Endothelial cell of umbilical vein (primary cell): ENCODE results near the gene PTPN14. TPM values are rescaled to one million over a fixed set of nuclear protein-coding genes. Genes with fewer than 3 reads are reported as not detected.

Experiments used
- BruUV-seq: library from RNA; stranded (reverse); fragments of 400-500 nt; replicated peaks from 2 replicates; lab custom pipeline; 2021; lab: Mats Ljungman, UMichigan
- CTCF ChIA-PET: fragments of 300-600, 350-600 bp; sonication (Branson Sonifier 250); formaldehyde crosslinking; loops from one replicate; lab custom pipeline; 2021; ENCODE audit warnings: antibody characterized with exemption, inconsistent platforms; lab: Charles Lee
- POLR2A ChIA-PET: fragments of 300-600, 350-600 bp; sonication (Branson Sonifier 250); formaldehyde crosslinking; loops from one replicate; lab custom pipeline; 2021; ENCODE audit warnings: antibody characterized with exemption, inconsistent platforms; lab: Charles Lee
- DNase-seq: peaks from one replicate; pipeline ENCODE4 v3.0.0-alpha.2; 2011; ENCODE audit warnings: low read depth, low spot score
- FAIRE-seq: peaks from 2 replicates; lab custom pipeline; 2011; peaks lifted over from hg19 to GRCh38; lab: Jason Lieb, UNC
- H2AFZ ChIP-seq: 2 replicates; pipeline ENCODE4 v1.6.0; 2012; ENCODE audit warnings: low read depth, low read length, control low read depth, inconsistent platforms
- H3K27ac ChIP-seq: 2 replicates; pipeline ENCODE4 v1.5.1; 2011; ENCODE audit warnings: low read depth, mild to moderate bottlenecking, control low read depth, low read length, moderate library complexity; ENCODE audit not compliant: insufficient read depth
- H3K27me3 ChIP-seq, 2 experiments: 2 replicates each; pipeline versions ENCODE4 v1.6.0 to v1.6.1; 2011; ENCODE audit warnings: low read length in 2 of 2, mixed read lengths in 1 of 2; ENCODE audit not compliant: control insufficient read depth in 2 of 2, insufficient read depth in 2 of 2
- H3K36me3 ChIP-seq, 2 experiments: 2 replicates in 1 of 2; 3 replicates in 1 of 2; pipeline ENCODE4 v1.5.1; 2011; ENCODE audit warnings: low read length in 2 of 2, mild to moderate bottlenecking in 1 of 2, moderate library complexity in 1 of 2; ENCODE audit not compliant: control insufficient read depth in 2 of 2, insufficient read depth in 2 of 2; ENCODE audit errors: extremely low read depth in 1 of 2
- H3K4me1 ChIP-seq: 3 replicates; pipeline ENCODE4 v1.5.1; 2011; ENCODE audit warnings: mild to moderate bottlenecking, low read length; ENCODE audit not compliant: control insufficient read depth, insufficient read depth; ENCODE audit errors: extremely low read depth
- H3K4me2 ChIP-seq: 2 replicates; pipeline ENCODE4 v1.6.1; 2011; ENCODE audit warnings: low read length, control low read depth, mixed read lengths; ENCODE audit not compliant: insufficient read depth
- H3K4me3 ChIP-seq, 3 experiments: fragments of 200-600 bp in 1 of 3; sonication (generic), shearing (Covaris generic) in 1 of 3; replicated peaks in 1 of 3; 2 replicates each; pipeline ENCODE4 v1.5.1; 2011 to 2016; ENCODE audit warnings: control low read depth in 3 of 3, low read length in 3 of 3, mild to moderate bottlenecking in 2 of 3, inconsistent platforms in 1 of 3, low read depth in 1 of 3, moderate library complexity in 1 of 3; ENCODE audit not compliant: insufficient read depth in 1 of 3
- H3K79me2 ChIP-seq: 2 replicates; pipeline ENCODE4 v1.6.0; 2012; ENCODE audit warnings: low read length, inconsistent platforms; ENCODE audit not compliant: control insufficient read depth, insufficient read depth
- H3K9ac ChIP-seq: replicated peaks from 2 replicates; pipeline ENCODE3; 2011; ENCODE audit warnings: low read length, control low read depth; ENCODE audit not compliant: insufficient read depth; ENCODE audit errors: extremely low read depth
- H3K9me1 ChIP-seq: replicated peaks from 3 replicates; pipeline ENCODE4 v1.6.0; 2011; ENCODE audit warnings: mild to moderate bottlenecking, low read length; ENCODE audit not compliant: control insufficient read depth, insufficient read depth; ENCODE audit errors: extremely low read depth
- H3K9me3 ChIP-seq: replicated peaks from 2 replicates; pipeline ENCODE4 v1.5.1; 2012; ENCODE audit warnings: low read length, inconsistent platforms; ENCODE audit not compliant: control insufficient read depth, insufficient read depth
- H4K20me1 ChIP-seq: replicated peaks from 2 replicates; pipeline ENCODE3; 2011; ENCODE audit warnings: mild to moderate bottlenecking, low read length; ENCODE audit not compliant: control insufficient read depth, insufficient read depth; ENCODE audit errors: extremely low read depth
- EZH2 ChIP-seq: IDR thresholded peaks from 2 replicates; pipeline ENCODE4 v1.6.1; 2012; ENCODE audit warnings: borderline replicate concordance, low read depth, mild to moderate bottlenecking, moderate library complexity, low read length, inconsistent platforms; ENCODE audit not compliant: severe bottlenecking
- FOS ChIP-seq: IDR thresholded peaks from 2 replicates; pipeline ENCODE4 v1.6.1; 2011; ENCODE audit warnings: mild to moderate bottlenecking, low read length, moderate library complexity, borderline replicate concordance; ENCODE audit not compliant: insufficient read depth
- GATA2 ChIP-seq: IDR thresholded peaks from 2 replicates; pipeline ENCODE4 v1.7.0; 2011; ENCODE audit warnings: low read depth, mild to moderate bottlenecking, moderate library complexity, mixed read lengths, low read length; ENCODE audit not compliant: insufficient read length, insufficient read depth
- JUN ChIP-seq: IDR thresholded peaks from 2 replicates; pipeline ENCODE4 v1.6.1; 2011; ENCODE audit warnings: borderline replicate concordance, low read depth; ENCODE audit not compliant: insufficient read length, insufficient read depth
- MAX ChIP-seq: IDR thresholded peaks from 2 replicates; pipeline ENCODE4 v1.6.1; 2011; ENCODE audit not compliant: insufficient read depth, insufficient read length
- MYC ChIP-seq: IDR thresholded peaks from one replicate; pipeline ENCODE4 v1.6.1; 2011; ENCODE audit warnings: mild to moderate bottlenecking, low read depth, low read length
- POLR2A ChIP-seq: IDR thresholded peaks from 2 replicates; pipeline ENCODE4 v1.6.1; 2012; ENCODE audit warnings: low read depth, mild to moderate bottlenecking, control low read depth, low read length
- POLR2AphosphoS5 ChIP-seq: IDR thresholded peaks from 2 replicates; pipeline ENCODE4 v1.6.1; 2012; ENCODE audit warnings: low read depth, mild to moderate bottlenecking, control low read depth, low read length, moderate library complexity; ENCODE audit not compliant: insufficient read depth
- dilution Hi-C: fragments of 300-500 bp; cut with MboI; formaldehyde crosslinking; loops from one replicate; pipeline ENCODE4 v1.15.0; 2019; ENCODE audit warnings: low sequenced_read_pairs; ENCODE audit not compliant: extremely low pct_ligation_motif_present
- intact Hi-C: fragments of 100-400 bp; cut with micrococcal nuclease; formaldehyde crosslinking; loops from one replicate; pipeline ENCODE4 v1.10.0; 2022
- polyA plus RNA-seq, 4 experiments: library from polyadenylated mRNA; depleted of rRNA in 3 of 4; stranded (reverse) in 3 of 4; unstranded in 1 of 4; fragments of >200 nt; gene quantifications; 2 replicates each; pipeline versions ENCODE4 v1.2.1 to v1.2.3, GENCODE V29; 2011 to 2012; ENCODE audit warnings: missing spikeins in 1 of 4
- total RNA-seq: library from RNA; stranded (reverse); gene quantifications from 2 replicates; pipeline ENCODE4 v1.2.3, GENCODE V29; 2021
- TF ChIP-seq, protein P1 (sequence below), 2 donors: IDR thresholded peaks; 1 replicate in 1 of 2; 2 replicates in 1 of 2; pipeline ENCODE4 v1.5.1; 2011; ENCODE audit warnings: low read length in 2 of 2, mild to moderate bottlenecking in 2 of 2, moderate library complexity in 2 of 2, control low read depth in 1 of 2, inconsistent platforms in 1 of 2, low read depth in 1 of 2; ENCODE audit not compliant: insufficient read depth in 1 of 2; ENCODE audit errors: extremely low read depth in 1 of 2

The PTPN14 gene
- total and polyA plus RNA-seq, 2 donors (not counting 3 experiments of a cell fraction or from before 2014, with no cell fraction given) = 18.5 to 93.0 TPM

DNA sequence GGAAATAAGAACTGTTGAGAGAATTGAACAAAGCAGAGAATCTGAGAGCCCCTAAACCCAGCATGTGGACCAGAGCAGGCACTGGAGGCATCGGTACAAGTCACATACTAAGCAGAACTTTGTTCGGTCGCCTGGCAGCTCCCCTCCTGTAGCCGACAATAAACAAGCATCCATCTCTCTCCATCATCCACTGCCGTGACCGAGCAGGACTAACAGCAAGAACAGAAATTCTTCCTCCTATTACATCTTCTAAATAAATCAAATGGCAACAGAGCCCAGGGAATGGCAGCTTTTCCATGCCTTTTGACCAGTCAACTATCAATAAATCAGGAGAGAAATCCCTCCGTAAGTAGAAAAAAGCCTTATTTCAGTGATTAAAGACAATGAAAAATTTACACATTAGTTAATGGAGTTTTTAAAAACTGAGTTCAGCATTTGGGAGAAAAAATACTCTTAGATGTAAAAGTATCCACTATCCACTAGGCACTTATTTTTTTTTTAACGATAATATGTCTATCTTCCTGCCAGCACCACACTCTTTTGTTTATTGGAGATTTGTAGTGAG is 36.5 kb downstream of the PTPN14 start:
- POLR2A ChIA-PET = interaction anchor here (0.7 kb wide), 1 partner anchor 28 kb away, joined by 3 read pairs; no protein-coding TSS in a partner anchor
- Histone ChIP-seq H3K79me2 (peaks cover 98% of the 10 kb centered on the region), H4K20me1 (peaks cover 9% of the 10 kb centered on the region), H3K4me2 (no peak overlapping the region), H3K27ac (no peak overlapping the region), H3K4me3 (no peak overlapping the region), H3K27me3 (no peaks in the 10 kb centered on the region), H3K9ac (no peak overlapping the region), H3K4me1 (peaks cover 25% of the 10 kb centered on the region), H3K9me3 (no peaks in the 10 kb centered on the region), H2AFZ (no peak overlapping the region), H3K36me3 (no peaks in the 10 kb centered on the region), H3K9me1 (no peaks in the 10 kb centered on the region)
- TF ChIP-seq POLR2AphosphoS5 = no peak
- TF ChIP-seq POLR2A = no peak
- no peak for TF ChIP-seq GATA2
- TF ChIP-seq, protein P1, sequence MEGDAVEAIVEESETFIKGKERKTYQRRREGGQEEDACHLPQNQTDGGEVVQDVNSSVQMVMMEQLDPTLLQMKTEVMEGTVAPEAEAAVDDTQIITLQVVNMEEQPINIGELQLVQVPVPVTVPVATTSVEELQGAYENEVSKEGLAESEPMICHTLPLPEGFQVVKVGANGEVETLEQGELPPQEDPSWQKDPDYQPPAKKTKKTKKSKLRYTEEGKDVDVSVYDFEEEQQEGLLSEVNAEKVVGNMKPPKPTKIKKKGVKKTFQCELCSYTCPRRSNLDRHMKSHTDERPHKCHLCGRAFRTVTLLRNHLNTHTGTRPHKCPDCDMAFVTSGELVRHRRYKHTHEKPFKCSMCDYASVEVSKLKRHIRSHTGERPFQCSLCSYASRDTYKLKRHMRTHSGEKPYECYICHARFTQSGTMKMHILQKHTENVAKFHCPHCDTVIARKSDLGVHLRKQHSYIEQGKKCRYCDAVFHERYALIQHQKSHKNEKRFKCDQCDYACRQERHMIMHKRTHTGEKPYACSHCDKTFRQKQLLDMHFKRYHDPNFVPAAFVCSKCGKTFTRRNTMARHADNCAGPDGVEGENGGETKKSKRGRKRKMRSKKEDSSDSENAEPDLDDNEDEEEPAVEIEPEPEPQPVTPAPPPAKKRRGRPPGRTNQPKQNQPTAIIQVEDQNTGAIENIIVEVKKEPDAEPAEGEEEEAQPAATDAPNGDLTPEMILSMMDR (IDR thresholded peaks at IDR 0.05; ENCODE audit: extremely low read depth in 1 of 2, insufficient read depth in 1 of 2, low read depth in 1 of 2, low read length in 2 of 2) = no peak
- no peak for TF ChIP-seq MYC
- no peak for TF ChIP-seq EZH2
- no peak for TF ChIP-seq FOS
- TF ChIP-seq JUN = no peak
- no peak for TF ChIP-seq MAX
- intact Hi-C loops = no loop called here
- FAIRE-seq (no peak), DNase-seq (no peak)
- BruUV-seq = no TSS peak
- dilution Hi-C loops = no loop called here
- CTCF ChIA-PET = interaction anchor here (1.5 to 1.7 kb wide), 2 partner anchors 19 to 25 kb away, joined by 3 to 6 read pairs; no protein-coding TSS in a partner anchor
